Neutrophil (primary cell): ENCODE results near the gene FBN2.

Experiments used
- H3K27ac ChIP-seq: fragments of 200-600 bp; sonication (generic); 2 replicates; pipeline ENCODE4 v1.5.1; 2016; ENCODE audit warnings: mild to moderate bottlenecking, moderate library complexity
- H3K27me3 ChIP-seq: fragments of 200-600 bp; sonication (generic); 2 replicates; pipeline ENCODE4 v1.6.0; 2016; ENCODE audit warnings: mild to moderate bottlenecking
- H3K36me3 ChIP-seq: fragments of 200-600 bp; sonication (generic); 2 replicates; pipeline ENCODE4 v1.5.1; 2017
- H3K4me1 ChIP-seq, 2 experiments: fragments of 200-600 bp in 1 of 2; sonication (generic) in 1 of 2; 1 replicate in 1 of 2; 2 replicates in 1 of 2; pipeline versions ENCODE4 v1.5.1 to v1.6.1; 2013 to 2016; ENCODE audit warnings: low read depth in 1 of 2, low read length in 1 of 2, mild to moderate bottlenecking in 1 of 2, moderate library complexity in 1 of 2; ENCODE audit not compliant: control insufficient read depth in 1 of 2, insufficient read depth in 1 of 2
- H3K4me3 ChIP-seq, 2 experiments: fragments of 200-600 bp in 1 of 2; sonication (generic) in 1 of 2; 1 replicate in 1 of 2; 2 replicates in 1 of 2; pipeline ENCODE4 v1.5.1; 2013 to 2016; ENCODE audit warnings: low read depth in 1 of 2, low read length in 1 of 2, mild to moderate bottlenecking in 1 of 2, moderate library complexity in 1 of 2
- H3K9me3 ChIP-seq: fragments of 200-600 bp; sonication (generic); 2 replicates; pipeline ENCODE4 v1.5.1; 2016
- CTCF ChIP-seq: fragments of 200-600 bp; sonication (generic); IDR thresholded peaks from 2 replicates; pipeline ENCODE4 v1.5.1; 2016; ENCODE audit warnings: antibody characterized with exemption

FBN2 gene

GRCh38 chr5:128551476-128551875 lies 13.4 kb upstream of the FBN2 start:
- H3K9me3 ChIP-seq: no peaks in the 10 kb centered on the region
- no peaks in the 10 kb centered on the region for H3K4me1 ChIP-seq
- no peaks in the 10 kb centered on the region for H3K36me3 ChIP-seq
- no peak overlapping the region for H3K27ac ChIP-seq
- H3K27me3 ChIP-seq: no peaks in the 10 kb centered on the region
- H3K4me3 ChIP-seq: no peak overlapping the region
- no peak for TF ChIP-seq CTCF

- no peak for TF ChIP-seq CTCF
- Histone ChIP-seq H3K36me3 (no peaks in the 10 kb centered on the region), H3K27me3 (no peaks in the 10 kb centered on the region), H3K9me3 (no peaks in the 10 kb centered on the region), H3K4me3 (no peak overlapping the region), H3K27ac (no peak overlapping the region), H3K4me1 (no peaks in the 10 kb centered on the region)
Measured at GRCh38 chr5:128549496-128549895, 11.5 kb upstream of the FBN2 start.

- Histone ChIP-seq H3K4me3 (no peak overlapping the region), H3K27me3 (no peaks in the 10 kb centered on the region), H3K36me3 (no peaks in the 10 kb centered on the region), H3K9me3 (no peaks in the 10 kb centered on the region), H3K4me1 (no peaks in the 10 kb centered on the region), H3K27ac (no peak overlapping the region)
- no peak for TF ChIP-seq CTCF
Measured at GRCh38 chr5:128546658-128547281, 8.7 kb upstream of the FBN2 start.

GRCh38 chr5:128541385-128541784 lies 3.3 kb upstream of the FBN2 start:
- H3K36me3 ChIP-seq: no peaks in the 10 kb centered on the region
- no peak overlapping the region for H3K4me3 ChIP-seq
- no peak overlapping the region for H3K27ac ChIP-seq
- no peak for TF ChIP-seq CTCF
- no peaks in the 10 kb centered on the region for H3K9me3 ChIP-seq
- peaks cover 34% of the 10 kb centered on the region for H3K27me3 ChIP-seq
- peaks cover 8 to 17% of the 10 kb centered on the region in 2 experiments for H3K4me1 ChIP-seq

GRCh38 chr5:128539038-128539429 lies 989 bp upstream of the FBN2 start:
- H3K27ac ChIP-seq: no peak overlapping the region
- no peak for TF ChIP-seq CTCF

More at GRCh38 chr5:128539038-128539429, 989 bp upstream of the FBN2 start:
- no peaks in the 10 kb centered on the region for H3K9me3 ChIP-seq
- H3K27me3 ChIP-seq: peaks cover 41% of the 10 kb centered on the region
- H3K4me3 ChIP-seq: peak overlapping the region; percentile 51 to 69
- peaks cover 8 to 17% of the 10 kb centered on the region in 2 experiments for H3K4me1 ChIP-seq
- H3K36me3 ChIP-seq: no peaks in the 10 kb centered on the region
